Stimulated activated CD8-positive, alpha-beta memory T cell treated with anti-CD3 and anti-CD28 coated beads, Interleukin-4, amount 100 ng/mL, for 4 hours (primary cell): ENCODE measurements around the gene NCR3LG1.
"Not testable (repeated sequence)": the region's sequence is repeated elsewhere in the genome, so short reads cannot be mapped to it uniquely, and the experiment has no call there.

ENCODE experiments used
- DNase-seq, 2 donors: peaks; one replicate each; pipeline ENCODE4 v3.0.0-alpha.2; 2020; ENCODE audit warnings: low read depth in 2 of 2, low spot score in 1 of 2

The NCR3LG1 gene

DNA sequence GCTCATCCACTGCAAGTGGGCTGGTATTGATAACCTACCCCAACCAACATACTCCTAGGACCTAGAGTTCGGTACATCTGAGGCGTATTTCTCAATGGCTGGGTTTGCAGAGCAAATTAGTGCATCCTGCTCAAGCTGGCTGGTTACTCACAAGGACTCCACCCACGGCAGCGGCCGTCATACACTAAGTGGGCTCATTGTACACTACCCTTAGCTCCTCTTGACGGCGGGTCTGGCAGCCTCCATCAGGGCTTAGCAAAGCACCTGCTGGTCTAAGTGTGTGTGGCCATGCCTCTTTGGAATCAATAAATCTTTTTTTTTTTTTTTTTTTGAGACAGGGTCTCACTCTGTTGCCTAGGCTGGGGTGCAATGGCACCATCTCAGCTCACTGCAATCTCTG lies 57.0 kb downstream of the NCR3LG1 start:
- no peak for DNase-seq

DNA sequence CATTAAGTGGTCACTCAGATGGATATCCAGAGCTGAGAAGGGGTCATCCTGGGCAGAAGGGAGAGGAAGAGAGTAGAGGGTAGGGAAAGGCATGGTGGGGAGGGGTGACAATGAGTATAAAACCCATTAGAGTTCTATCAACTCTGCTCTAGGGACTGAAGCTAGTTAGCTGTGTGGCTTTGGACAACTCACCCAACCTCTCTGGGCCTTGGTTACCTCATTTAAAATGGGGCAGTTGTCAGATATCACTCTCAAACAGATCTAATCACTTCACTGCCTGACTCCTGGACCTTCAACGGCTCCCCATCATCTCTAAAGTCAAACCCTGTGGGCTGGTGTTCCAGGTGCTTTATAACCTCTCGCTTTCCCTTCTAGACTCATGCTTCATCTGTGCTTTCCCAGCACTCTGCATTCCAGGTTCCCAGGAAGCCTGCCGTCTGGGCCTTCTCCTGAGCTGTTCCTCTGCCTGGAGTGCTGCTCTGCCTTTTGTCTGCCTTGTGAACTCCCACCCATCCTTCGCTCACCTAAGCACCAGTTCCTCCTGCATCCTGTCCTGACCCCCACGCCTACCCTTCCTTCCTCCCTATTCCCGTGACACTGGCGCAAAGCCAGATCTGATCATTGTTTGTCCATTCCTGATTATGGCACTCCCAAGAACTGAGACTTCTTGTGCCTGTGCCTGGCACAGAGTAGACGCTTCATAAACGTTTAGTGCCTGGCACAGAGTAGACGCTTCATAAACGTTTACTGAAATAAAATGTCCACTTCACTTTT lies 59.2 kb downstream of the NCR3LG1 start:
- DNase-seq, result no peak

DNA sequence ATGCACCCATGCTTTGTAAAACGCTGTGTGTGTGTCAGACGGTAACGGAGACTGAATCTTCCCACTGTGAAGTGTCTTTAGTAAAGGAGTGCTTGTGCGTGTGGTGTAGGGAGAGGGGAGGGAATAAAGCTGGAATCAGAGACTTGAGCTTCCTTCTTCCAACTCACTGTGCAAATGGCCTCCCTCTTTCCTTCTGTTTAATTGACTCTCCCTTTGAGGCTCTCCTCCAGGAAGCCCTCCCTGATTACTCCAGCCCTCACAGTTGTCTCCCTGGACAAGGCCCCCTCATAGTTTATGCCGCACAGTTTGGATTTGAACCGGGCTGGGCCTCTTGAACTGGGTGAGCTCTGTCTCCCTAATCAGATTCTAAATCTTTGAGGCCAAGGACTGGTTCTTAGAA lies 59.8 kb downstream of the NCR3LG1 start:
- DNase-seq, result no peak

- no peak for DNase-seq
These were observed 61.0 kb downstream of the NCR3LG1 start for GRCh38 chr11:17412488-17413180.

DNA sequence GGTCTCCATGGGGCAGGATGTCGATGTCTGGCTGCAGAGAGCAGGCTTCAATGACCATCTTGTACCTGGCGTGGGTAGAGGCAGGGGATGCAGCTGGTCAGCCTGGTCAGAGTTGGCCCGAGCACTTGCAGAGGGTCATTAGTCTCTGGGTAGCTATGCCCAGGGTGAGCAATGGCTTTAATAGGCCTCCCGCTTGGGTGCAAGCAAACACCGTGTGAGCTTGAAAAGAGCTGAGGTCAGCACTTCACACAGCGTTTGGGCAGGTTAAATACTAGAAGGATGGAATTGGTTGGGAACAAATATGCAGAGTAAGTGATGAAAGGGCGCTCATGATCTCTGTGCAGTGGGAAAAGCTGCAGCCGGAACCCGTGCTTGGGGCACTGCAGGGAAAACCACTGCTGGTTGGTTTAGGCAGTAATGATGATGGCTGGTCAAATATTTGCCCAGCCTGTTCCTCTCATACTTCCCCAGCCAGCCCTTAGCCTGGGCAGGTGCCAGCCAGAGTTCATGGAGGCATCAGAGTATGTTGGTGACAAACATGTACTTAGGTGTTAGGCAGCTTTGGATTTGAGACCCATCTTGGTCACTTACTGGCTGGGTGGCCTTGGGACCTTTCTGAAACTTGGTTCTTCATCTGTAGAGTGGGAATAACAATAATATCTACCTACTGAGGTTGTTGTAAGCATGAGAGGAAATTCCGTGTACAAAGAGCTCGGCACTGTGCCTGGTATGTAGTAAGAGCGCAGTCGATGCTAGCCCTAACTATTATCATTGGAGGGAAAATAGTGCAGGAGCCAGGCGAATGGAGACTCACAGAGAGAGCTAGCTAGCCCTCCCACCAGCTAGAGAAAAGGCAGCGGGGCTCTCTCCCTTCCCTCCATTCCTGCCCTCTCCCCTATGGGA lies 62.1 kb downstream of the NCR3LG1 start:
- DNase-seq, result no peak

DNA sequence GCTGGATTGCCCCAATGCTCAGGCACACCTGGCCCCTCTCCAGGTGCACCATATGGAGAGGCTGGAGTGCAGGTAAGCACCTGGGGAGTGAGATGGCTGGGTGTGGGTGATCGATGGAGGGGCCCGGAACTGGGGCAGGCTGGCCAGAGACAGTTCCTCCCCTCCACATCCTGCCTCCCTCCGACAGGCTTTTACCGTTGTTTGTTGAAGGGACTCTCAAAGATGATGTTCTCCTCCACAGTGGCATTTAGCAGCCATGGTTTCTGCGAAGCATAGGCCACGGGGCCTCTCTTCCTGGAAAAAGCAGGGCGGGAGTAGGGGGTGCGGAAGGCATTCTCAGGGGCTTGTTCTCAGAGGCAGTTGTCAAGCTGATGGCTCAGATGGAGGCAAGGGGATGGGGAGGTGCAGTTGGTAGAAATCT lies 62.7 kb downstream of the NCR3LG1 start:
- DNase-seq, result no peak

GRCh38 chr11:17414992-17415391 lies 63.4 kb downstream of the NCR3LG1 start:
- no peak for DNase-seq

- DNase-seq, result no peak
These were observed 64.0 kb downstream of the NCR3LG1 start for GRCh38 chr11:17415523-17416104.

DNA sequence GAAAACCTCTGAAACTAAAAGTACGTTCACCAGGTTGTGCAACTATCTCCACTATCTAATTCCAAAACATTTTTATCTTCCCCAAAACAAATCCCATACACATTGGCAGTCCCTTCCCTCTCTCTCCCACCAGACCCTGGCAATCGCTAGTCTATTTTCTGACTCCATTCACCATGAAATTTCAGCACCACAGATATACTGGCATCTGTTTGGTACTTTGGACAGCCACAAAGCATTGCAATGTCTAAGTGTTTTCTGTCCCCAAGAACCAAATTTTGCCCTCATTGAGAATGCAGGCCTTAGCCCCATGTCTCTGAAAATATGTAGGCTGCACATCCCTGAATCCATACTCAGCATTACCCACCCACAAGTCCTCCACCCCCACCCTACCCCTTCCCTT lies 64.9 kb downstream of the NCR3LG1 start:
- no peak for DNase-seq

- no peak for DNase-seq
These were observed 67.0 kb downstream of the NCR3LG1 start for GRCh38 chr11:17418444-17419081.

DNA sequence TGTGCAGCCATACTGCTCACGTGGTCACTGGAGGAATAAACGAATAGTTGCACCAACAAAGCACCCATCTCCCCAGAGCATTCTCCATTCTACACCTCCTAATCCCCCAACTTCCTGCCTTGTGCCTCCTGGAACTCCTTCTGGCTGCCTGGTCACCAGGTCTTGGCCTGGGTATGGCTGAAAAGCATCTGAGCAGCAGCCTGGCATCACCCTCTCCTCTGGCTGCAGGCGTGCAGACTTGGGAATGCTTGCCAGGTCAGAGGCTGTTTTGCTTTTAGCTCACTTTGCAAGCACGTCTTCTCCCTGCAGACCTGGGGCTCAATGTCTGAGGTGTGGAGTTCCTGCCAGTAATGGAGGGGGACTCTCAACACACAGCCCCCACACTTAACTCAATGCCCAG lies 70.2 kb downstream of the NCR3LG1 start:
- no peak for DNase-seq

DNA sequence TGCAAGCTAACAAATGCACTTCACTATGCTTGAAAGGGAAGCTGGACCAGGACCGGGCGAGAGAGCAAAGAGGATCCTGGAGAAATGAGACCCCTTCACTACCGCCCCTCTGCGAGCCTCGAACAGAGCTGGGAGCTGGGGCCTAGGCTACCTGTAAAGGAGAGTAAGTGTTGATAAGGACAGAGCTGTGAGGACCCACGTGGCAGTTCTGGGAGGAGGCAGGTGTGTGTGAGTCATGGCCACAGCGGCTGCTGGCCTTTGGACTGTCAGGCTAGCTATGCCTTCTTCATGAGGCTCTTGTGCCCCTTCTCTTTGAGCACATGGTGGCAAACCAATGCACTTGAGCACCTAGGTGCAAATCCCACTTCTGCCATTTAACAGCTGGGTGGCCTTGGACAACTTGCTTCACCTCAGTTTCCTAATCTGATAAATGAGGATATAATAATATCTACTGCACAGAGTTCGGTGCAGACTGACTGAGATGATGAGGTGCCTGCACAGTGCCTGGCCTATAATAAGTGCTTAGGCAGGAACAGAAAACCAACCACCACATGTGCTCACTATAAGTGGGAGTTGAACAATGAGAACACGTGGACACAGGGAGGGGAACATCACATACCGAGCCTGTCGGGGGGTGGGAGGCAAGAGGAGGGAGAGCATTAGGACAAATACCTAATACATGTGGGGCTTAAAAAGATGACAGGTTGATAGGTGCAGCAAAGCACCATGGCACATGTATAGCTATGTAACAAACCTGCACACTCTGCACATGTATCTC lies 72.1 kb downstream of the NCR3LG1 start:
- DNase-seq, result no peak

DNA sequence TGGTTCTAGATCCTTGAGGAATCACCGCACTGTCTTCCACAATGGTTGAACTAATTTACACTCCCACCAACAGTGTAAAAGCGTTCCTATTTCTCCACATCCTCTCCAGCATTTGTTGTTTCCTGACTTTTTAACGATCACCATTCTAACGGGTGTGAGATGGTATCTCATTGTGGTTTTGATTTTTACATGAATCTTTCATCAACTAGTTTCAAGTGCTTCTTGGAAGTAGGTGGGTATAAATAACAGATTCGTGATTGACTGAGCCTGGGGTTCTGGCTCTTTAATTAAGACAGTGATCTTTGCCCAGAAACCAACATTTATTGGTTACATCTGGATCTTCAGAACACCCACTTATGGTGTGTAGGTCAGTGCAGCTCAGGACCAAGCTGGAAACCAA lies 74.6 kb downstream of the NCR3LG1 start:
- DNase-seq, result not testable (repeated sequence)
